Measurements from ENCODE around the gene GPX7.

GPX7 gene

GRCh38 chr1:52598729-52599128 lies 3.4 kb upstream of the GPX7 start:
- FAIRE-seq (no peak), DNase-seq (ENCODE audit: insufficient read length, low spot score) (no peak)
- TF ChIP-seq POLR2A (IDR thresholded peaks at IDR 0.05; ENCODE audit: low read depth, low read length): no peak

- no peak for FAIRE-seq
- DNase-seq (ENCODE audit: insufficient read length, low spot score): no peak
- TF ChIP-seq POLR2A (IDR thresholded peaks at IDR 0.05; ENCODE audit: low read depth, low read length): no peak
Measured at GRCh38 chr1:52599236-52599635, 2.9 kb upstream of the GPX7 start.

DNA sequence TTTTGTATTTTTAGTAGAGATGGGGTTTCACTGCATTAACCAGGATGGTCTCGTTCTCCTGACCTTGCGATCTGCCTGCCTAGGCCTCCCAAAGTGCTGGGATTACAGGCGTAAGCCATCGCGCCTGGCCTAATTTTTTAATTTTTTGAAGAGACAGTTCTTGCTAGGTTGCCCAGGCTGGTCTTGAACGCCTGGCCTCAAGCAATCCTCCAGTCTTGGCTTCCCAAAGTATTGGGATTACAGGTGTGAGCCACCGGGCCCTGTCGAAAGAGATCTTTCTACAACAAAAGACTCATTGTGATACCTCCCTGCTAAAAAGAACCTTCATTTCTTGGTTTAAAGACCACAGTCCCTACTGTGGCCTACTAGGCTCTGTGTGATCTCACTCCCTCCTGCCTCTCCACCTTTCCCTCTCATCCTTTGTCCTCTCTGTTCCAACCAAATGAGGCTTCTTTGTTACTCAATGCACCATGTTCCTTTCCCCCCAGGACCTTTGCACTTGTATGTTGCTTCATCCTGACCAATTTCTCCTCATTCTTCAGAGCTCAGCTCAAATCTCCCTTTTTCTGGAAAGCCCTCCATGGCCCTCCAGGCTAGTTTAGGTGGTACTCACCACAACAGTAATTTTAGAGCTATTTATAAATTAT lies 1.5 kb upstream of the GPX7 start:
- DNase-seq (ENCODE audit: insufficient read length, low spot score) (no peak), FAIRE-seq (no peak)
- TF ChIP-seq POLR2A (IDR thresholded peaks at IDR 0.05; ENCODE audit: low read depth, low read length): no peak

DNA sequence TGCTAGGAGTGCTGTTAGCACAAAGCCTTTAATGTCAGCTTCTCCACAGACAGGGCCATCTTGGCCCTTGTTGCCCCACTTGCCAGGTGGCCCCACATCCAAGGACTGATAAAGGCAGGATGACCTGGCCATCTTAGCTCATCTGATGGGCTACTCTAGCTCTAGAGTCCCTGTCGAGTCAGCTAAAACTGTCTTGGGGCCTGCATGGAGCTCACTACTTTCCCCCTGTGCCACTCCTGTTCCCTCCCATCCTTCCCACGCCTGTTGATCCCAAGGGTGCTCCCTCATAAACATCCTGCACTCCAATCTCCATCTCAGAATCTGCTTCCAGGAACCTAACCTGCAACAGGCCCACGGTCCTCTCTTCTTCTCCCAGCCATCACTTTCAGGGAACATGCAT lies 652 bp upstream of the GPX7 start:
- no peak for FAIRE-seq
- TF ChIP-seq POLR2A (IDR thresholded peaks at IDR 0.05; ENCODE audit: low read depth, low read length): no peak
- no peak for DNase-seq (ENCODE audit: insufficient read length, low spot score)

DNA sequence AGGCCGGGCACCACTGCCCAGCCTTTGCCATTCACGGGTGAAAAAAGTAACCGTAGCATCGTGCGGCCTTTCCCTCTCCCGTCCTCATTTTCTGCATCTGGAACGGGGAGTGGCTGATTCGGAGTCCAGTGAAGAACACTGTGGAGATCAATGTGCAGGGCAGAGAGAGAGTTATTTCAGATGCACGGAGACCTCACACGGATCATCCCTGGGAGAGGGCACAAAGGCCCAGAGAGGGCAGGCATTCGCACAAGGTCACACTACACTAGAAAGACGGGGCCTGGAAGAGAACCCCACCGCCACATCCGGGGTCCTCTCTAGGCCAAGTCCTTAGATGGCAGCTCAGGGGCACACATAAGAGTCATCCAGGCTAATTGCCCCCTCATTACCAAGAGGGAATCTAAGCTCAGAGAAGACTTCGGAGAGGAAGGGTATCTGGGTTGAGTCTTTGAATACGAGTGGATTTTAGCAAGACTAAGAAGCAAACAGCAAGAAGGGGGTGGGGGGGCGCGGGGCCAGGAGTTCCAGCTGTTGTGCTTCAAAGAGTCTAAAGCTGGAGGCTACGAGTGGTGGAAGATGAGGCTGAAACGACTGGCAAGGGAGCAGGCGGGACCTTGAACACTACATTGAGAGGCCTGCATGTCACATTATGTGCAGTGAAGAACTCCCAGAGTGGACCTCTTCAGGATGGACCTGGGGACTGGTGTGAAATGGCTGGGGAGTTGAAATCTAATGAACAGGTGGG lies 857 bp downstream of the GPX7 start:
- no peak for TF ChIP-seq POLR2A (IDR thresholded peaks at IDR 0.05; ENCODE audit: low read depth, low read length)
- DNase-seq (ENCODE audit: insufficient read length, low spot score): no peak
- no peak for FAIRE-seq

GRCh38 chr1:52603630-52604029 lies 1.5 kb downstream of the GPX7 start:
- DNase-seq (ENCODE audit: insufficient read length, low spot score) (no peak), FAIRE-seq (no peak)
- TF ChIP-seq POLR2A (IDR thresholded peaks at IDR 0.05; ENCODE audit: low read depth, low read length): no peak

- FAIRE-seq (no peak), DNase-seq (ENCODE audit: insufficient read length, low spot score) (no peak)
- TF ChIP-seq POLR2A (IDR thresholded peaks at IDR 0.05; ENCODE audit: low read depth, low read length): no peak
Measured at GRCh38 chr1:52604063-52604770, 2.0 kb downstream of the GPX7 start.

- DNase-seq (ENCODE audit: insufficient read length, low spot score) (no peak), FAIRE-seq (no peak)
- TF ChIP-seq POLR2A (IDR thresholded peaks at IDR 0.05; ENCODE audit: low read depth, low read length): no peak
Measured at GRCh38 chr1:52613636-52614373, 11.6 kb downstream of the GPX7 start.

DNA sequence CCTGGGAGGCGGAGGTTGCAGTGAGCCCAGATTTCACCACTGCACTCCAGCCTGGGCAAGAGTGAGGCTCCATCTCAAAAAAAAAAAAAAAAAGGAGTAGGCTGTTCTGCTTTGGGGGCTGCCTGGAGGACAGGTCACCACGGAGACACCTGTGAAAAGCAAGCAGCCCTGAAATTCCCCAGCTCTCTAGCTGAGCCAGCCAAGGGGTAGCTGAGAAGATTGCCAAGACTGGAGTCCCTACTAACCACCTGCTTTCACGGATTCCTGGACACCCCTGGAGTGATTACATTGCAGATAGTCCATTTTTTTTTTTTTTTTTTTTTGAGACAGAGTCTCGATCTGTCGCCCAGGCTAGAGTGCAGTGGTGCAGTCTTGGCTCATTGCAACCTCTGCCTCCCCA lies 12.5 kb downstream of the GPX7 start:
- FAIRE-seq (no peak), DNase-seq (ENCODE audit: insufficient read length, low spot score) (no peak)
- TF ChIP-seq POLR2A (IDR thresholded peaks at IDR 0.05; ENCODE audit: low read depth, low read length): no peak

GRCh38 chr1:52615489-52616042 lies 13.4 kb downstream of the GPX7 start:
- FAIRE-seq (no peak), DNase-seq (ENCODE audit: insufficient read length, low spot score) (no peak)
- TF ChIP-seq POLR2A (IDR thresholded peaks at IDR 0.05; ENCODE audit: low read depth, low read length): no peak

- no peak for FAIRE-seq
- DNase-seq (ENCODE audit: insufficient read length, low spot score): no peak
- no peak for TF ChIP-seq POLR2A (IDR thresholded peaks at IDR 0.05; ENCODE audit: low read depth, low read length)
Measured at GRCh38 chr1:52621950-52622349, 19.8 kb downstream of the GPX7 start.

- DNase-seq (ENCODE audit: insufficient read length, low spot score) (no peak), FAIRE-seq (no peak)
- TF ChIP-seq POLR2A (IDR thresholded peaks at IDR 0.05; ENCODE audit: low read depth, low read length): no peak
Measured at GRCh38 chr1:52623812-52624211, 21.6 kb downstream of the GPX7 start.

- no peak for FAIRE-seq
- no peak for DNase-seq (ENCODE audit: insufficient read length, low spot score)
- no peak for TF ChIP-seq POLR2A (IDR thresholded peaks at IDR 0.05; ENCODE audit: low read depth, low read length)
Measured at GRCh38 chr1:52627028-52627427, 24.9 kb downstream of the GPX7 start.

All from H54 (cell line).